ENCODE results near the gene PLCB1. TPM values are rescaled to one million over a fixed set of nuclear protein-coding genes. Genes with fewer than 3 reads are reported as not detected.

PLCB1 gene
- total and polyA plus RNA-seq, 2 experiments from 2014 or later, result 14.9 to 20.7 TPM

DNA sequence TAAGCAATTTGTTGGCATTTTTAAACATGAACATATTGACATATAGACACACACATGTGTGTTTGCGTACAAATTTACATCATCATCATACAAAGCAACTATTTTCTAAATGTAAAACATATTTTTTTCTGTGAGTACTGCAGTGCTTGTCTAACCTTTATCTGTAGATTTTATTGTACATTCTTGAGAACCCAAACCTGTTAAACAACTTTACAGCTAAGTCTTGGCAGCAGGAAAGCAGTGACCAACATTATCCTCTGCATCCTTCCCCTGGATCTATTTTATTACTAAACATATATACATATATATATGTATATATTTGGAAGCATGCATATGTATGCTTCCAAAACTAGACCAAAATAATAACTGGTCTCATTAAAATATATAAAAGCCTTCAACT lies 10.4 kb upstream of the PLCB1 start:
- Mint-ChIP-seq H3K27ac (no peak overlapping the region), H3K9me3 (no peaks in the 10 kb centered on the region), H3K4me3 (no peak overlapping the region), H3K27me3 (ENCODE audit: insufficient read depth, low read depth, poor library complexity) (peaks cover 3% of the 10 kb centered on the region), H3K4me1 (0 out of 3 replicates have a peak, but pooled peaks cover 5% of the 10 kb centered on the region), H3K36me3 (ENCODE audit: low read depth) (no peaks in the 10 kb centered on the region)
- Histone ChIP-seq H3K36me3 (ENCODE audit: insufficient read depth) (no peaks in the 10 kb centered on the region), H3K4me2 (no peak overlapping the region), H3K9me2 (ENCODE audit: insufficient read depth) (no peaks in the 10 kb centered on the region), H3F3A (replicated peaks; ENCODE audit: low read depth) (no peaks in the 10 kb centered on the region), H3K27ac (ENCODE audit: low read depth) (no peak overlapping the region), H3K79me2 (replicated peaks; ENCODE audit: insufficient read depth) (no peaks in the 10 kb centered on the region), H3K4me1 (ENCODE audit: insufficient read depth) (peaks cover 14% of the 10 kb centered on the region), H2AFZ (no peak overlapping the region), H3K4me3 (no peak overlapping the region), H4K20me1 (replicated peaks; ENCODE audit: insufficient read depth) (no peaks in the 10 kb centered on the region), H3K27me3 (ENCODE audit: insufficient read depth) (no peaks in the 10 kb centered on the region)
- DNase-seq (ENCODE audit: low spot score) (no peak), ATAC-seq (no peak)
- TF ChIP-seq ZNF331 (CRISPR knock-in tag; IDR thresholded peaks at IDR 0.05; ENCODE audit: low read depth) (no peak), JUNB (IDR thresholded peaks at IDR 0.05; ENCODE audit: unreplicated experiment) (no peak), STAT1 (IDR thresholded peaks at IDR 0.05; ENCODE audit: unreplicated experiment) (no peak), EZH2phosphoT487 (IDR thresholded peaks at IDR 0.05; ENCODE audit: unreplicated experiment) (no peak), CREB1 (CRISPR knock-in tag; IDR thresholded peaks at IDR 0.05; ENCODE audit: low read depth) (no peak), REST (IDR thresholded peaks at IDR 0.05; ENCODE audit: unreplicated experiment) (no peak), NANOG (IDR thresholded peaks at IDR 0.05; ENCODE audit: borderline replicate concordance) (no peak), ZNF462 (CRISPR knock-in tag; IDR thresholded peaks at IDR 0.05) (no peak), ZNF114 (CRISPR knock-in tag; IDR thresholded peaks at IDR 0.05) (no peak), EZH2 (IDR thresholded peaks at IDR 0.05; ENCODE audit: low read depth, unreplicated experiment) (no peak), POLR2AphosphoS5 (IDR thresholded peaks at IDR 0.05; ENCODE audit: low read depth) (no peak)
- TF ChIP-seq, protein P1, sequence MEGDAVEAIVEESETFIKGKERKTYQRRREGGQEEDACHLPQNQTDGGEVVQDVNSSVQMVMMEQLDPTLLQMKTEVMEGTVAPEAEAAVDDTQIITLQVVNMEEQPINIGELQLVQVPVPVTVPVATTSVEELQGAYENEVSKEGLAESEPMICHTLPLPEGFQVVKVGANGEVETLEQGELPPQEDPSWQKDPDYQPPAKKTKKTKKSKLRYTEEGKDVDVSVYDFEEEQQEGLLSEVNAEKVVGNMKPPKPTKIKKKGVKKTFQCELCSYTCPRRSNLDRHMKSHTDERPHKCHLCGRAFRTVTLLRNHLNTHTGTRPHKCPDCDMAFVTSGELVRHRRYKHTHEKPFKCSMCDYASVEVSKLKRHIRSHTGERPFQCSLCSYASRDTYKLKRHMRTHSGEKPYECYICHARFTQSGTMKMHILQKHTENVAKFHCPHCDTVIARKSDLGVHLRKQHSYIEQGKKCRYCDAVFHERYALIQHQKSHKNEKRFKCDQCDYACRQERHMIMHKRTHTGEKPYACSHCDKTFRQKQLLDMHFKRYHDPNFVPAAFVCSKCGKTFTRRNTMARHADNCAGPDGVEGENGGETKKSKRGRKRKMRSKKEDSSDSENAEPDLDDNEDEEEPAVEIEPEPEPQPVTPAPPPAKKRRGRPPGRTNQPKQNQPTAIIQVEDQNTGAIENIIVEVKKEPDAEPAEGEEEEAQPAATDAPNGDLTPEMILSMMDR (conservative IDR thresholded peaks at IDR 0.05; ENCODE audit: low read depth in 2 of 2), result no peak
- TF ChIP-seq, protein P2, sequence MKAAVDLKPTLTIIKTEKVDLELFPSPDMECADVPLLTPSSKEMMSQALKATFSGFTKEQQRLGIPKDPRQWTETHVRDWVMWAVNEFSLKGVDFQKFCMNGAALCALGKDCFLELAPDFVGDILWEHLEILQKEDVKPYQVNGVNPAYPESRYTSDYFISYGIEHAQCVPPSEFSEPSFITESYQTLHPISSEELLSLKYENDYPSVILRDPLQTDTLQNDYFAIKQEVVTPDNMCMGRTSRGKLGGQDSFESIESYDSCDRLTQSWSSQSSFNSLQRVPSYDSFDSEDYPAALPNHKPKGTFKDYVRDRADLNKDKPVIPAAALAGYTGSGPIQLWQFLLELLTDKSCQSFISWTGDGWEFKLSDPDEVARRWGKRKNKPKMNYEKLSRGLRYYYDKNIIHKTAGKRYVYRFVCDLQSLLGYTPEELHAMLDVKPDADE (IDR thresholded peaks at IDR 0.05), result no peak
